ENCODE results near the gene NME7.

Gene NME7

GRCh38 chr1:169094897-169095569 is 272.6 kb downstream of the NME7 start:
- H3K27ac ChIP-seq = no peak overlapping the region
- DNase-seq (ENCODE audit: low read depth, low spot score) = no peak

GRCh38 chr1:169092399-169092798 is 275.2 kb downstream of the NME7 start:
- DNase-seq (ENCODE audit: low read depth, low spot score) = no peak
- H3K27ac ChIP-seq = no peak overlapping the region

- DNase-seq (ENCODE audit: low read depth, low spot score) = no peak
- no peak overlapping the region for H3K27ac ChIP-seq
These were observed 276.1 kb downstream of the NME7 start for GRCh38 chr1:169091480-169091941.

- H3K27ac ChIP-seq = no peak overlapping the region
- no peak for DNase-seq (ENCODE audit: low read depth, low spot score)
These were observed 276.7 kb downstream of the NME7 start for GRCh38 chr1:169090900-169091311.

- no peak for DNase-seq (ENCODE audit: low read depth, low spot score)
These were observed 277.2 kb downstream of the NME7 start for GRCh38 chr1:169090308-169090899.

GRCh38 chr1:169089776-169090175 is 277.8 kb downstream of the NME7 start:
- H3K27ac ChIP-seq = no peak overlapping the region
- DNase-seq (ENCODE audit: low read depth, low spot score) = no peak

More at GRCh38 chr1:169090308-169090899, 277.2 kb downstream of the NME7 start:
- no peak overlapping the region for H3K27ac ChIP-seq

- DNase-seq (ENCODE audit: low read depth, low spot score) = no peak
- H3K27ac ChIP-seq = no peak overlapping the region
These were observed 279.7 kb downstream of the NME7 start for GRCh38 chr1:169087876-169088275.

- no peak overlapping the region for H3K27ac ChIP-seq
- no peak for DNase-seq (ENCODE audit: low read depth, low spot score)
These were observed 280.8 kb downstream of the NME7 start for GRCh38 chr1:169086603-169087455.

- no peak for DNase-seq (ENCODE audit: low read depth, low spot score)
- no peak overlapping the region for H3K27ac ChIP-seq
These were observed 281.7 kb downstream of the NME7 start for GRCh38 chr1:169085911-169086310.

Data from epithelial cell of prostate (primary cell).